Islet of Langerhans (tissue), 1 donor: ENCODE data around the gene VPS13D.
"Not testable (repeated sequence)": the region's sequence is repeated elsewhere in the genome, so short reads cannot be mapped to it uniquely, and the experiment has no call there.

Source experiments
- FAIRE-seq: peaks from one replicate; lab custom pipeline; 2011; peaks lifted over from hg19 to GRCh38; lab: Jason Lieb, UNC

VPS13D gene

DNA sequence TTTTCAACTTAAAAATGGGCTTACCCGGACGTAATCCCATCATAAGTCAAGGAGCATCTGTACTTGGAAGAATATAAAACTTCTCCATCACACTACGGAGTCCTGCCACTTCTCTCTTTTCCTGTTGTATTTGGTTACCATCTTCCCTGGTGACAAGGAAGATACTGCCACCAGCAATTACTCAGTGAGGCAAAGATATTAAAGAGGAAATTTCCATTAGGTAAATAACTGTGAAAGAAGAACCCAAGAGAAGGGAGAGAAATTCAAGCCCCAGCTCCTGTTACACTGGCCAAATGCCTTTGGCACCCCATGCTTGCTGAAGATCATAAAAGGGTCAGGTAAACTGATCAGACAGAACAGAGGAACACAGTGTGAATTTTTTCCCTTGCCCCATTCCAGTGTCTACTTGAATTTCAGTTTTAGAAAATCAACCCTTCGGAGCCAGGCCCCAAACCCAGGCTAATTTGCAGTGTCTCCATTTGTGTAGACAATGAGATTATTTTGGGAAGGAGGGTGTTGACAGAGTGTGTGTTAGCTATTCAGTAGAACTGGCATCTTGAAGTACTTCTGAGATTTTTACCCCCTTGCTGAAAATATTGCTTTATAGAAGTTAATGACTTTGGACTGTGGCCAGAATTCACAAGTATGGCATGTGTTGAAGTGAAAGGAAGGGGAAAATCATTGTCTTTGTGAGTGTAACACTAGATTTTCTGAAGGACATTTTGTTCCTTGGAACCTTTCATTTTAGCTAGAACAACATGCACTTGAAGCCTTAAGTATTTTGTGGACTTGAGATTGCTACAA lies 221.1 kb downstream of the VPS13D start:
- FAIRE-seq: no peak

DNA sequence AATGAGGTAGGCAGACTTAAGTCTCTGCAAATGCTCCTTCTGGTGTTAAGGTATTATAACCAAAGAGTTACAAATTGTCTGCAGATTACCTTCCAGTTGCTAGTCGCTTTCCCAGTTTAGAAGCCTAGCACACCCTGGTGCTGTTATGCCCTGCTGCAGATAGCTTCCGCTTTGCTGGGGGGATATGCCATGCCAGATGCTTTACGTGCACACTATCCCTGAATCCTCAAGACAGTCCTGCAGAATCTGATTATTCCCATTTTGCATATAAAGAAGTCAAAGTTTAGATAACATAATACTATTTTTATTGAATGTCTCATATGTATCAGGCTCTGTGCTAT lies 221.7 kb downstream of the VPS13D start:
- no peak for FAIRE-seq

DNA sequence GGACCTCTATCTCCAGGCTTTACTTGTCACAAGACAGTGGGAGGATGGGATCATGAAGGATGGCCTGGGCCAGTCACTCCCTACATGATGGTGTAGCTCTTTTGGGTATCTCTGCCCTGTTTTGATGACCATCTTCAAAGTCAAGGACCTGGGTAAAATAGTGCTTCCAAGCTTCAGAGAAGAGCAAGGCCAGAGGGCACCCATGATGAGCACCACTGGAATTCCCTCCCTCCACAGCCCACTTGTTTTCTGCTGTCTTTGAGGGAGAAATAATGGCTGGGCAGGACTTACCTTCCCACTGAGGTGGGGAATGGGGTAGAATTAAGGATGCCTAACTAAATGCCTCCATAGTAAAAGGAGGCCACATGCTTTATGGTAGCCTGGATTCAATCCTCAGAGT lies 222.4 kb downstream of the VPS13D start:
- no peak for FAIRE-seq

DNA sequence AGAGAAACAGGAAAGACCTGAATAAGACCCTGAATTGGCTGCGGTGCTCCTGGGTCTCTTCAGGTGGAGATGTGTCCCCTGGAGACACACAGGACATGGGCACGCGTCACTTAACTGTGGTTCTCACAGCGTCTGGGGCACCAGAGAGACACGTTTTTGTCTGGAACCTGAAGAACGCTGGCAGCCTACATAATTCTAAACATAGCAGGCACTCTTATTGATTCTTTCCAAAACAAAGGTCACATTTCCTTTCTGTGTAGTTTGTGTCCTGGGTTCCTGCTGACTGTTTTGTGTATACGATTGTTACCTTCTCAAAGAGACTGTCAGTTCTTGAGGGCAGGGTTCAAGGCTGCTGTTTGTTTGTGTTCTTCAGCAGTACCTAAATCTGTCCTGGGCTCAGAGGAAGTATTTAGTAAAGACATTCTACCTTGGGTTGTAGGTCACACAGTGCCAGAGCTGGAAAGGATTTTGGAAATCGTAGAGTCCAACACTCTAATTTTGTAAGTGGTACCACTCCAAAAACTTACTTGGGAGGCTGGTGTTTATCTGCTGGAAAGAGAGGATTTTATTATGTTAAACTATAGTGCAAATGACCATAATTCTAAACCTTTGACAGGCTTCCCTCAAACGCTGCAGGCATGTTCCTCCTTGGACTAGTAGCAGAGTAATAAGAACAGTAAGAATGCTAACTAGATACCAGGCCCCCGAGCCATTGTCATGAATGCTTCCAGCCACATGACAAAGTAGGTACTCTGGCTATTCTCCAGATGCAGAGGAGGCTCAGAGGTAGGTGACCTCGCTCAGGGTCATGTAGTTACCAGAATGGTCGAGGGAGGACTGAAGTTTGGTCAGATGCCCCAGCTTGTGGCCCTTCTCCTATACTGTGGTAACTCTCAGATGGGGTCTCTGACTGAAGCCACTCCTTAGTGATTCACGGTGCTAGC lies 223.8 kb downstream of the VPS13D start:
- FAIRE-seq: no peak

DNA sequence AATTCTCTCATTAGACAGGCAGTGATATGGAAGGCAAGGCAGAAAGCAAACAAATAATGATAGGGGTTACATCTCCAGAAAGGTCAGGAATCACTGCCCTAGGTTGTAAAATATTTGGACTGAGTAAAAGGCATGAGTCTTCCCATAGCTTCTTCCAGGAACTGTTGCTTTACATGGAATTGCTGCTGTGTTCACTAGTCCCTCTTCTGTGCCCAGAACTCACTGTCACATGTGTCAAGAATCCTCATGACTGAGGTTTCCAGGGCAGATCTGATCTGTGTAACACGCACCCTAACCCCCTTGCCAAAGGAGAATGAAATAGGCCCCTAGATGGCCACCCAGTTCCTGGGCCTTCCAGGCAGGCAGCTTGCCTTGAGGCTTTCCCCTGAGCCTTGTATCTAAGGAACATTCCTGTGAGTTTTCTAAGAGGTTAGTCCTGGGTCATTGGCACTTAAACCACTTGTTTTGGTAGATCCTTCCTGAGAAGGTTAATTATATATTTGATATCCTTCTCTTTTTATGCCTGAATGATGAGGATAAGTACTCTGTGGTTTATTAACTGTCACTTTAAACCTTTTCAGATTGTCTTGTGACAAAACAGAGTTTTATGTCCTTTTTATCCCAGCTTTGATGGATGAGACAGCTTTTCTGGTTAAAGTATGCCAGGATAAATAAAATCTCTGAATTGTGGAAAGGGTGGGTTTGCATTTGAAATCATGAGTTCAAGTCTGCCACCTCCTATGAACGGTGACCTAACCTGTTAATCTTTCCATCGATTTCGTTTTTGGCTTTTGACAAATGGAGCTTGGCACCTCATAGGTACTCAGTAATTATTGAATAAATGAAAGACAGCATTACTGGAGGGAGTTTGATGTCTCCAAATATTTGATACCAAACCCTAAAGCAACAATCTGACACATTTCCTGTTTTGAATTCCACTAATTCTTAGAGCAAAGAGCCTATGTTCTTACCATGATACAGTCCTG lies 224.9 kb downstream of the VPS13D start:
- no peak for FAIRE-seq

DNA sequence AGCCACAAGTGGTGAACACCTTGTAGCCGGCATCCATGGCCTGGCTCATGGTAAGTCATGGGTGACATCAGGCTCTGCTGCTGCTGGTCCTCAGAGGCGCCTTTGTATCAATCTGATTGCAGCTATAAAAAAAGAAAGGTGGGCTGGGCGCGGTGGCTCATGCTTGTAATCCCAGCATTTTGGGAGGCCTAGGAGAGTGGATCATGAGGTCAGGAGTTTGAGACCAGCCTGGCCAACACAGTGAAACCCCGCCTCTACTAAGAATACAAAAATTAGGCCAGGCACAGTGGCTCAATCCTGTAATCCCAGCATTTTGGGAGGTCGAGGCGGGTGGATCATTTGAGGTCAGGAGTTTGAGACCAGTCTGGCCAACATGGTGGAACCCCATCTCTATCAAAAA lies 226.3 kb downstream of the VPS13D start:
- FAIRE-seq: not testable (repeated sequence)

DNA sequence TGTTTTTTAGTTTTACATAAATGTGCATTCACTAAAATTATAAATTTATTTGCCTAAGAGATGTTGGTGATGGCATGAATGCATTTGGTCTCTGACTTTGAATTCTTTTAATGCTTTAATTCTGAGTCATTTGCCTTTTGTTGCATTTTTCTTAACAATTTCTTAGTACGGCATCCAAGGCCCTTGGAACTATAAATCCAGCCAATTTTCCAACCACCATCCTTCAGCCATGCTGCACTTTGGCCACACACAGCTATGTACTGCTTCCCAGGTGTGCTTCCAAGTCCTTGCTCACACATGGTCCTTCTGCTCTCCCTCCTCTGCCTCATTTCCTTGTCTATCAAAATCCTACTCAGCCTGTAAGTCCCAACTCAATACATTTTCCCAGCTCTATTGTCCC lies 227.1 kb downstream of the VPS13D start:
- no peak for FAIRE-seq

DNA sequence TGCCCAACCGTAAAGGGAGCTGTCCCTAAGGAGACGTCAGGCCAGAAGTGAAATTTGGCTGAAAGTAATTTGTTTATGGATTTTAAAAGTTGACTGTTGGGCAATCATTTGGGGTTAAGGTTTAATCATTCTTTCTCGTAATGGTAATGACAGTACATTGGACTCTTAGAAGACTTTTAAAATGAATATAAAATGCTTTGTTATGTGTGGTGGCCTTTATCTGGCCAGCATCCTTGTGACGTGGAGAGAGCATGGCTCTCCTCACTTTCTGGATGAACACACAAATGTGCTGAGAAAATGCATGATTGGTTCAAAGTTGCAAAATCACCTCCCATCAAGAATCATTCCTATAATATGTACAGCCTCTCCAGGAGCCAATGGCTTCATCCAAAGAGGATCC lies 227.9 kb downstream of the VPS13D start:
- FAIRE-seq: no peak

DNA sequence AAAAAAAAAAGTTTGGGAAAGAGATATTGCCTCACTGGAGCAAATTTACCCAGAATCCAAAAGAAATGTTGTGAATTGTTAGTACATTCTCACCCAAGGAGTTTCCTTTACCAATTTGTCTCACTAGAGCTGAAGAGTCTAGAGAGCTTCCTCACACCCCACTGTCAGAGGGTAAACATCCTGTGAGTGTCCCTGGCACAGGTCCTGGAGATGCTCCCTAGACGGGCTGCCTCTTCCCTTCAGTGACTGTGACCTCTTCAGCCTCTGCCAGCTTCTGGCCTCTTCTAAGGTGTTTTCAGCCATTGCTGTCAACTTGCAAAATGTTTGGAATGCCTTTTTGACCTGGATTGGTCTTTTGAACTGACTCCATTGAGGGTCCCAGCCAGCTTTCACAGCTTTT lies 228.7 kb downstream of the VPS13D start:
- no peak for FAIRE-seq

DNA sequence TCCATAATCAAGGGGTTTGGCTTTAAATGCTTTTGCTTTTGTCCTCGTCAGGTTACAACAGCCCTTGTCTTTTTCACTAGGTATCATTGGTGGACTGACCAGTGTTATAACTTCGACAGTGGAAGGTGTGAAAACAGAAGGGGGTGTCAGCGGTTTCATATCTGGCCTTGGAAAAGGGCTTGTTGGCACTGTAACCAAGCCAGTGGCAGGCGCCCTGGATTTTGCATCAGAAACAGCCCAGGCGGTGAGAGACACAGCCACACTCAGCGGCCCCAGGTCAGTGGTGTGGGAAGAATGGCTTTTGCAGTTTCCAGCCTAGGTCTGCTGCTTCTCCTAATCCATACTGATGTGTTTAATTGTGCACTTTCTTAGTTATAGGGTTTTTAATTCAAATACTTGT lies 230.3 kb downstream of the VPS13D start:
- no peak for FAIRE-seq

DNA sequence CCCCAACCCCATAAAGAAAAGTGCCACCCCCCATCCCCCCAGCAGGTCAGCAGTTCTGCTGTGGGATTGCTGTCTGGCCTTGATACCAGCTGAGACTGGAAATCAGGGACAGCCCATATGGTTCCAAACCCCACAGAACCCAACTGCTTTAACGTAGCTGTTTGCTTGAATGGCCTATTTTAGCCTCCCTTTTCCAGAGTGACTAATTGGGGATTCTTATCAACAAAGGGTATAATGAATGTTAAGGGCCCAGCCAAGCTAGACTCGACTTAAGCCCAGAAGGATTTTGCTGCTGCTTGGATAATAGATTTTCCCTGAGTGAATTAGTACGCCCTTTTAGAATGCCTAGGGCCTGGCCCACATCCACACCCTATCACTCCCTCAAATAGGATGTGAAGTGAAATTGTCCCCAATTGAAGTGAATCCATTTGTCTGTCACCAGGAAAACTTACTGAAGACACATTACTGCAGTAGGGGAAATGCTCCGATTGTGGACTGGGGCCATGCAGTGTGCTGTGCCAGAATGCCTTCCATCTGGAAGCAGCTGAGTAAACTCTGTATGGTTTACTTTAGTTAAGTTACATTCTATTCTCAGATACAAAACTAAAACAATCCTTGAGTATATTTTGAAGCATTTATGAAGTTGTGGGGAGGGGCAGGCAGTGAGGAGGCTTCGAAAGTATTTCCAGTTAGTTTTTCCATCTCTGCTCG lies 231.2 kb downstream of the VPS13D start:
- no peak for FAIRE-seq

DNA sequence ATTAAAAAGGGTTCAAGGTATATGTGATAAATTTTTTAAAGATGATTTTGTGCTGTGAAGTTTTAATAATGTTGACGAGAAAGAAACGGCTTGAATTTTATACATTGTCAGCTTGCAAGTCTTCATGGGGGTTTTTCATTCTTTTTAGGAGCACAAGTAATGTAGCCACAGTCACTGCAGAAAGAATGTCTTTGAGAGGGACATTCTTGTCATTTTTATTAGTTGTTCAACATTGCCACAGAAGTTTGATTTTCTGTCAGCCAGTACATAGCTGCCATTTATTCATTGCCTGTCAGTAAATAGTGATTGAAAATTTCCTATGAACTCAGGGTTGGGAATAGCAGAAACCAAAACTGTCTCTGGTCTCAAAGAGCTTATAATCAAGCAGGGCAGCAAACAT lies 231.9 kb downstream of the VPS13D start:
- FAIRE-seq: no peak

DNA sequence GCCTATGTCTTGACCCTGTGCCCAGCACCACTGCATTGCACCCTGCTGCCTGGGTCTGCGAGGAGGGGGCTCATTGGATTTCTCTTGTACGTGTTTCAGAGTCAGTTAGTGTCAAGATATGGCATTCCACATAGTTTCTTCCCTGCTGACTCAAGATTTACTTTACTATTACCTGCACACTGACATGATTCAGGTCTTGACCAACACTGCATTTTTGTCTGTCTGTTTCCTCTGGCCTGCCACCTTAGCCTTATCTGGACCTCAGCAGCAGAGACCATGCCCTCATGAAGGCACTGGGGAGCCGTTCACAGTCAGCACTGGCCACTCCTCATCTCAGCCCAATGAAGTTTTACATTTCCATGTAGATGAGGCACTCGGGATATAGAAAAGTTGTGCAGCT lies 232.8 kb downstream of the VPS13D start:
- FAIRE-seq: no peak

DNA sequence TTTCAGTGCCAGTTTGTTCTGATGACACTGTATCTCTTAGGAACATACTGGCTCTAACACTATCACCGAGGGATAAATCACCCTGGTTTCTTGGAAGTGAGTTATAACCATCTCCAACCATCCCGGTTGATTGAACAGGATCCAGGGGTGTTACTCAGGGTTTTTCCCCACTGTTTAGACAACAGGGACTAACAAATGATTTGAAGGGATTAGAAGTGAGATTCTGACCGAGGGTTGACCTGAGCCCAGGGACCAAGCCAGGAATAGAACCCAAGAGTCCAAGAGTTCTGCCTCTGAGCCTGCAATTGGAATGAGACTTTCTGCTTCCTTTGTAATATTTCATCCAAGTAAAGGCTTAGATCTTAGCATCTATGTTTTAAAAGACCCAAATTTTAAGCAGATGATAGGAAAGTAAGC lies 234.2 kb downstream of the VPS13D start:
- no peak for FAIRE-seq

DNA sequence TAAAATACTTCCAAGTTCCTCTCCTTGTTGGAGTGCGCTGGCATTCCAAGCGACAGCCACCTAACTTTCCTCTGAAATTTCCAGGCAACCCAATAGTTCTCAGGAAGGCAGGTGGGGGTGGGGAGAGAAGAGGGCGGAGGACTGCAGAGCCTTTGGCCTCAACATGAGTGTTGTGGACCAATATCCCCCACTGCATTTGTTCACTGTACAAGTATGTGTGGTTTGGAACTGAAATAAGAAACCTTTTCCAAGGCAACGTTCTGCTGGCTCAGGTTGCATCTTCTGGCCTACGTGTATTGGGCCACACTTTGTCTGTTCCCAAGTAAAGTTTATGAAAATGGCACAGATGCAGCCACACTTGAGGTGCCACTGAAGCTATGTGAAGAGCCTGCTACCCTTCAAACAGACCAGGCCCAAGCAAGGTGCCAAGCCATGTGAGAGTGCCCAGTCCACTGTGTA lies 234.8 kb downstream of the VPS13D start:
- no peak for FAIRE-seq

DNA sequence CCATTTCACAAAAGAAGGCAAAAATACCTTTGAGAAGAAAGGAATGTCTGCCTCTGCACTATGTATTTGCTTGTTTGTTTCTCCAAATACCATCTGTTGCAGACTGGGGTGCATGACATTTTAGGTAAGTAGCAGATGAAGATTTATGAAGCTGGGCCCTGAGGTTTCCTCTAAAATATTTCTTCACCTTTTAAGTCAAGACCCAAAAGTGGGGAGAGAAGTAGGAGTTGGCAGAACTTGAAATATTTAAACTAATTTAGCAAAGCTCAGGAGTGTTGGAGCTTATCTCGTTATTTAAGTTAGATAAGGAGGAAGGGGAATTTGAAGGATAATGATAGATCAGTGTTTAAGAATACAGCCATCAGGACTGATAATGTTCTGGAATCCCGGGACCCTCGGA lies 235.3 kb downstream of the VPS13D start:
- FAIRE-seq: no peak

DNA sequence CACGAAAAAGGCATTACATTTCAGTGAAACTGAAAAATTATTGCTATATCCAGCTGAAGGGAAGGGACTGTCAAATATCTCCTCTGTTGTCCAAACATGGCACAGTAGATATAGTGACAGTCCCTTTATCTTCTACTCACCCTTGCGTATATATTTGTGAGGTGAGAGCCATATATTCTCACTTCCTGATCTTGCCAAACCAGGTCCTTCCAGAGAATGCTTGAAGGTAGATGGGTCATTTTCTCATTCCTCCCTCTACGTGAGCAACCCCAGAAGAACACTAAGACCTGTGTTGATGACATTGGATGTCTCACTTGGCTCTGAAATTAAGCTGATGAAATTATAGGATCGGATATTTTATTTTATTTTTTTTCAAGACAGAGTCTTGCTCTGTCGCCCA lies 237.0 kb downstream of the VPS13D start:
- FAIRE-seq: no peak

DNA sequence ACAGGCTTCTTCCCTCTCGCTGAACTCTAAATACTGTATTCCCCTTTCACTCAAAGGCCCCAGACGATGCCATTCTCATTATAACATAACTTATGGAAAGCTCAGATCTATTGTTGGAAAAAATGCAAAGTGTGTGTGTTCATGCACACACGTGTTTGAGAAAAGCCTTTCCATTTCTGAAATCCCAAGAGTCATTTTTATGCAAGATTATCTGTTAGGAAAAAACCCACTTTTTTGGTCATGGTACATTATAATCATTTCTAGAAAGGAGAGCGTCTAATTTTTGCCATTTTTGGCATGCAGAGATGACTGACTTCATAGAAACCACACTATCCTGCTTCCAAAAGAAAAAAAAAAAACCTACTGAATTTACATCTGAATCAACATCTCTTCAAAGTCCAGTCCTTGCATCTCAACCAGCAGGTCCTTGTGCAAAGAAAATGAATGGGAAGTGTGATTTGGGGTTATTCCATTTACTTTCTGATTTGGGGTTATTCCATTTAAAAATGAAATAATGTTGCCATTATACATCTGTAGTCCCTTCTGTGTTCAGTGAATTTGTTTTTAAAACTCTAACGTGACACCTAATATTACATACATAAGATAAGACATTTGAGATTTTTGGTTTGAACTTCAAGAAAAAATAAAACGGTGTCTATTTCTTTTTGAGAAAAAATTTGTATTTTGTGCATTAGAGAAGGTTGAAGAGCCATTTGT lies 237.9 kb downstream of the VPS13D start:
- FAIRE-seq: no peak

DNA sequence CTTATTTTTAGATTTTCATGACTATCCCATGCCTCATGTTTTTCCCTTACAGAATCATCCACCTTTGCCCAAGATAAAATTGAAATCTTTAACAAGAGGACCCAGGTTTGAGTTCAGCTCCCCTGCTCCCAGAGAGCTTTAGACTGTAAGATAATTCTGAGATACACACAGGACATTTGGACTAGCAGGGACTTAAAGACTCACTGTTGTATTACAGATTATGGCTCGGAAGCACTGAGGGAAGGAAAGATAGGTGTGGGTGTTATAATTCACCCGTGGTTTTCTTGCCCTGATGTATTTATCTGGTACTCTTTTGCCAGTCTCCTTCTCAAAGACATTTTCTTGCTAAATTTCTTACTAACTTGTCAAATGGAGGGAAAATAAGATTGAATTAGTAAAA lies 238.5 kb downstream of the VPS13D start:
- no peak for FAIRE-seq

DNA sequence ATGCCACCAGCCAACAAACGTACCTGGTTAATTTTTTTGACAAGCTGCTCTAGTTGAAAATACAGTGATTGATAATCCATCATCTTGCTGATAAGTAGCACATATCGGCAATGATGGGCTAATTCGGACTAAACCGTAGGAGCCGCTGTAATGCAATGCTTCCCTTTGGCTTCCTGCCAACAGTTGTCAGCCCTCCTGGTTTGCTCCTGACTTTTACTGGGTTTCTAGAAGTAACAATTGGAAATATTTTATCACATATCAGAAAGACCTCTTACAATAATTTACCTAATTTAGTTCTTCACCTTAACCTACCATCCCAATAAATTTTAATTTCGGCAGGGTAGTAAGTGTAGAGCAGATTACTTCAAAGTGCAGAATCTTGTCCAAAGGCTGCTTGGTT lies 239.7 kb downstream of the VPS13D start:
- no peak for FAIRE-seq

DNA sequence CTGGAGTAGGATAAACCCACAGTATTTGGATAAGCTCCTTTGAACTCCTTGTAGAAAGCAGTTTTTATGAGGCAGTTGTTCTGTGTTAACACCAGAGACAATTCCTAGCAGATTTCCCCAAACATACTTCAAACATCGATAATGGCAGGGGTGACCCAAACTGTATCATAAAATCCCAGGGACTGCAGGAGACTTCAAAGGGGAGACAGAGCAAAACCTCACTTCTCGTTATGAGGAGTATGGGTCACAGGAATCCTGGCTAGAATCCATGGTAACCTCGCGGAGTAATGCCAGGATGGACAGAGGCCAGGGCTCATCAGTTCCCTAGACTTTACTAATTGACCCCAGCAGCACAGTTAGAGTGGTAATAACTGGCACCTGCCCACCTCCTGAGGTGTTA lies 240.2 kb downstream of the VPS13D start:
- FAIRE-seq: no peak
